OCI-LY1 (cell line): ENCODE measurements around the gene TECPR2.
"Not testable (repeated sequence)": the region's sequence is repeated elsewhere in the genome, so short reads cannot be mapped to it uniquely, and the experiment has no call there.

Source experiments
- H2AFZ ChIP-seq: fragments of 200-600 bp; sonication (generic), shearing (Covaris generic); 2 replicates; pipeline ENCODE4 v1.6.0; 2014; ENCODE audit warnings: antibody characterized with exemption, mild to moderate bottlenecking, low read length
- H3F3A ChIP-seq: fragments of 200-600 bp; sonication (generic), shearing (Covaris generic); 2 replicates; pipeline ENCODE4 v1.6.0; 2014; ENCODE audit warnings: mild to moderate bottlenecking, antibody characterized with exemption, low read length, moderate library complexity; ENCODE audit not compliant: insufficient read depth
- H3K27ac ChIP-seq: fragments of 200-600 bp; sonication (generic); 2 replicates; pipeline ENCODE4 v1.5.1; 2014; ENCODE audit warnings: low read length, mixed run types, mild to moderate bottlenecking, low read depth; ENCODE audit not compliant: poor library complexity, severe bottlenecking
- H3K27me3 ChIP-seq: fragments of 200-600 bp; sonication (generic); 2 replicates; pipeline ENCODE4 v1.6.0; 2014; ENCODE audit warnings: antibody characterized with exemption, mild to moderate bottlenecking, low read length, moderate library complexity; ENCODE audit not compliant: insufficient read depth
- H3K36me3 ChIP-seq: fragments of 200-600 bp; sonication (generic); 2 replicates; pipeline ENCODE4 v1.6.1; 2014; ENCODE audit warnings: mild to moderate bottlenecking, antibody characterized with exemption, low read length, moderate library complexity, mixed read lengths; ENCODE audit not compliant: insufficient read depth
- H3K4me1 ChIP-seq: fragments of 200-600 bp; sonication (generic); 2 replicates; pipeline ENCODE4 v1.5.1; 2014; ENCODE audit warnings: mild to moderate bottlenecking, low read length, moderate library complexity; ENCODE audit not compliant: insufficient read depth, severe bottlenecking
- H3K4me2 ChIP-seq: fragments of 200-600 bp; sonication (generic), shearing (Covaris generic); 2 replicates; pipeline ENCODE4 v1.6.1; 2014; ENCODE audit warnings: low read length
- H3K4me3 ChIP-seq: fragments of 200-600 bp; sonication (generic); 2 replicates; pipeline ENCODE4 v1.5.1; 2014; ENCODE audit warnings: low read length, low read depth, mild to moderate bottlenecking, mixed read lengths; ENCODE audit not compliant: poor library complexity, severe bottlenecking
- H3K79me2 ChIP-seq: fragments of 200-600 bp; shearing (Covaris generic); 2 replicates; pipeline ENCODE4 v1.6.1; 2016; ENCODE audit warnings: mixed run types, low read length, mixed read lengths; ENCODE audit not compliant: insufficient read depth
- H3K9ac ChIP-seq: fragments of 200-600 bp; sonication (generic), shearing (Covaris generic); 2 replicates; pipeline ENCODE4 v1.6.1; 2014; ENCODE audit warnings: mild to moderate bottlenecking, low read length, mixed read lengths
- H3K9me2 ChIP-seq: fragments of 200-600 bp; sonication (generic), shearing (Covaris generic); 2 replicates; pipeline ENCODE4 v1.6.1; 2014; ENCODE audit warnings: low read depth, mild to moderate bottlenecking, low read length, mixed read lengths
- H3K9me3 ChIP-seq: fragments of 200-600 bp; shearing (Covaris generic); 2 replicates; pipeline ENCODE4 v1.6.1; 2014; ENCODE audit warnings: low read length, mixed read lengths
- H4K20me1 ChIP-seq: fragments of 200-600 bp; sonication (generic), shearing (Covaris generic); 2 replicates; pipeline ENCODE4 v1.6.0; 2016; ENCODE audit warnings: mild to moderate bottlenecking, low read length; ENCODE audit not compliant: insufficient read depth
- EZH2 ChIP-seq: fragments of 200-600 bp; sonication (generic), shearing (Covaris generic); IDR thresholded peaks from 2 replicates; pipeline ENCODE4 v1.8.0; 2017; ENCODE audit warnings: borderline replicate concordance, mixed run types, mild to moderate bottlenecking, antibody characterized with exemption, low read length, moderate library complexity, mixed read lengths
- TF ChIP-seq, protein P1 (sequence below): fragments of 200-600 bp; sonication (generic), shearing (Covaris generic); IDR thresholded peaks from 2 replicates; pipeline ENCODE4 v1.5.1; 2017; ENCODE audit warnings: mild to moderate bottlenecking, antibody characterized with exemption, low read length, moderate library complexity, mixed read lengths

The TECPR2 gene

DNA sequence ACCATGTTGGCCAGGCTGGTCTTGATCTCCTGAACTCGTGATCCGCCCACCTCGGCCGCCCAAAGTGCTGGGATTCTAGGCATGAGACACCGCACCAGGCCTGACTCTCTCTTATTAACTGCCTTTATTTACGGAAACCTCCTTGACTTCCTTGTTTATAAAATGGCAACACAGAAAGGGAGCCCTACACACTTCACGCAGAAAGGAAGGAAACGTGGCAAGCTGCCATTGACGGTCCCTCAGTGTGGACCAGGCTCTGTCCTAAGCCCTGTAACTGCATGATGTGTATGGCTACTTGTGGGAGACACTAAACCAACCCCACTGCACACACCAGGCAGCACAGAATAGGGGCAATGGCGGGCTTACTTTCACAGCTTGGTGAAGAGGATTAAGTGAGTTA is 11.7 kb upstream of the TECPR2 start:
- no peak overlapping the region for H3K4me2 ChIP-seq
- no peaks in the 10 kb centered on the region for H3K27me3 ChIP-seq
- TF ChIP-seq EZH2, result no peak
- TF ChIP-seq, protein P1, sequence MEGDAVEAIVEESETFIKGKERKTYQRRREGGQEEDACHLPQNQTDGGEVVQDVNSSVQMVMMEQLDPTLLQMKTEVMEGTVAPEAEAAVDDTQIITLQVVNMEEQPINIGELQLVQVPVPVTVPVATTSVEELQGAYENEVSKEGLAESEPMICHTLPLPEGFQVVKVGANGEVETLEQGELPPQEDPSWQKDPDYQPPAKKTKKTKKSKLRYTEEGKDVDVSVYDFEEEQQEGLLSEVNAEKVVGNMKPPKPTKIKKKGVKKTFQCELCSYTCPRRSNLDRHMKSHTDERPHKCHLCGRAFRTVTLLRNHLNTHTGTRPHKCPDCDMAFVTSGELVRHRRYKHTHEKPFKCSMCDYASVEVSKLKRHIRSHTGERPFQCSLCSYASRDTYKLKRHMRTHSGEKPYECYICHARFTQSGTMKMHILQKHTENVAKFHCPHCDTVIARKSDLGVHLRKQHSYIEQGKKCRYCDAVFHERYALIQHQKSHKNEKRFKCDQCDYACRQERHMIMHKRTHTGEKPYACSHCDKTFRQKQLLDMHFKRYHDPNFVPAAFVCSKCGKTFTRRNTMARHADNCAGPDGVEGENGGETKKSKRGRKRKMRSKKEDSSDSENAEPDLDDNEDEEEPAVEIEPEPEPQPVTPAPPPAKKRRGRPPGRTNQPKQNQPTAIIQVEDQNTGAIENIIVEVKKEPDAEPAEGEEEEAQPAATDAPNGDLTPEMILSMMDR, result no peak
- no peak overlapping the region for H3K27ac ChIP-seq
- H3K9me2 ChIP-seq, result no peaks in the 10 kb centered on the region
- H3K4me1 ChIP-seq, result no peaks in the 10 kb centered on the region
- H3K4me3 ChIP-seq, result no peak overlapping the region
- no peaks in the 10 kb centered on the region for H3K79me2 ChIP-seq
- no peak overlapping the region for H2AFZ ChIP-seq
- H3K36me3 ChIP-seq, result peaks cover 40% of the 10 kb centered on the region
- no peaks in the 10 kb centered on the region for H4K20me1 ChIP-seq
- no peaks in the 10 kb centered on the region for H3F3A ChIP-seq
- H3K9me3 ChIP-seq, result no peaks in the 10 kb centered on the region
- no peak overlapping the region for H3K9ac ChIP-seq

DNA sequence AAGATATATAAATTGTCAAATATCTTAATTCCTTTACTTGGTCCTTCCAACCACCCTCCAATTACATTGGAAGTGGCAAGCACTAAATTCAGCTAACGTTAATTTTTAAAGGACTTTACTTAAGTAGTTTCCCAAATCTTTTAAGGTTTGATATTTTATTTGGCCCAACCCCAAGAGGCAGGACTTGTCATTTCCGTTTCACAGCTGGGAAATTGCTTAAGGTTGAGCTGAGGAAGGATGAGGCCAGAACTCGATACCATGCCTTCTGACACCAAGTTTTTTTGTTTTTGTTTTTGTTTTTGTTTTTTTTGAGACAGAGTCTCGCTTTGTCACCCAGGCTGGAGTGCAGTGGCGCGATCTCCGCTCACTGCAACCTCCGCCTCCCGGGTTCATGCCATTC is 11.1 kb upstream of the TECPR2 start:
- H3K27me3 ChIP-seq, H4K20me1 ChIP-seq, H3K9me3 ChIP-seq, H3K4me1 ChIP-seq, H2AFZ ChIP-seq, H3K4me2 ChIP-seq, H3K4me3 ChIP-seq, H3K9ac ChIP-seq, H3K9me2 ChIP-seq, H3F3A ChIP-seq, H3K27ac ChIP-seq, H3K79me2 ChIP-seq: not testable (repeated sequence)
- peaks cover 40% of the 10 kb centered on the region for H3K36me3 ChIP-seq

DNA sequence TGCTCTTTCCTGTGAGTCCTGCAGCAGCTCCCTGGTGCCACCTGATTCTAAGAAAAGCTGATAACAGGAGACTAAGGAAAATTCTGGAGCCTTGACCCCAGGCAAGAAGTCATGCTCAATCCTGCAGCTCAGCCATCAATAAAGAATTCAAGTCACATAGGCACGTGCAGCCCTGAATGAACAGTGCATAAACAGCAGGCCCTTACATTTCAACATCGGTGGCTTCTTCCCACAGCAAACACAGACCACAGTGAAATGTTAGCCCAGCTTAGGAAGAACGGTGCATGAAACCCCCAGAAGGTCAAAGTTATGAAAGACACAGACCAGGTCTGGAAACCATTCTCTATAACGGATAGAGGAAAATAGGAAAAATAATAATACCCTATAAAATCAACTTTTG is 10.5 kb upstream of the TECPR2 start:
- H3K9ac ChIP-seq, result no peak overlapping the region
- no peak overlapping the region for H2AFZ ChIP-seq
- no peak overlapping the region for H3K27ac ChIP-seq
- H3F3A ChIP-seq, result no peaks in the 10 kb centered on the region
- no peaks in the 10 kb centered on the region for H3K9me2 ChIP-seq
- H3K27me3 ChIP-seq, result no peaks in the 10 kb centered on the region
- H3K4me2 ChIP-seq, result no peak overlapping the region
- no peaks in the 10 kb centered on the region for H3K9me3 ChIP-seq
- H3K4me1 ChIP-seq, result no peaks in the 10 kb centered on the region
- TF ChIP-seq, protein P1, result no peak
- TF ChIP-seq EZH2, result no peak
- no peaks in the 10 kb centered on the region for H3K79me2 ChIP-seq
- no peak overlapping the region for H3K4me3 ChIP-seq
- H3K36me3 ChIP-seq, result peaks cover 40% of the 10 kb centered on the region
- H4K20me1 ChIP-seq, result no peaks in the 10 kb centered on the region

DNA sequence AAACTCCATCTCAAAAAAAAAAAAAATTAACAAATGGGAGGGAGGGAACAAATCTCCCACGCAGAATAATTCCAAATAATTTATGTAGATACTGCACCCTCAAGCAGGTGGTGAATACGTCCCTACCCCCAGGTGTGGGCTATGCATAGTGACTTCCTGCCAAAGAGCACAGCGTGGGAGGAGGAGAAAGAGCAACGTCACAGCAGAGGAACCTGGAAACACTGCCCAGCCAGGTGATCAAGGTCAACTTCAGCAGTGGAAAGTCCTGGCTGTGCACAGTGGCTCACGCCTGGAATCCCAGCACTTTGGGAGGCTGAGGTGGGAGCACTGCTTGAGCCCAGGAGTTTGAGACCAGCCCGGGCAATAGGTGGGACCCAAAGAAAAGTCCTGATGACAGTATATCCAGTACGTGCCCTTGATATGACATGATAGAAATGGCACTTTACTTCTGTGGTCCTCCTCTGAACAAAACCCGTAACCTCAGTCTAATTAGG is 9.6 kb upstream of the TECPR2 start:
- Histone ChIP-seq H2AFZ (no peak overlapping the region), H3K9me2 (no peaks in the 10 kb centered on the region), H3K27me3 (no peaks in the 10 kb centered on the region), H3K4me2 (no peak overlapping the region), H3K27ac (no peak overlapping the region), H4K20me1 (no peaks in the 10 kb centered on the region), H3K9ac (no peak overlapping the region), H3K79me2 (no peaks in the 10 kb centered on the region), H3K9me3 (no peaks in the 10 kb centered on the region), H3K4me3 (no peak overlapping the region), H3K36me3 (peaks cover 43% of the 10 kb centered on the region), H3K4me1 (no peaks in the 10 kb centered on the region), H3F3A (no peaks in the 10 kb centered on the region)
- TF ChIP-seq, protein P1, result no peak
- TF ChIP-seq EZH2, result no peak
